Measurements from ENCODE around the gene MRPS18A. TPM values are rescaled to one million over a fixed set of nuclear protein-coding genes. Genes with fewer than 3 reads are reported as not detected.

Gene MRPS18A
- total RNA-seq, 1 donor from 2014 or later = 49.1 TPM

- no peaks in the 10 kb centered on the region for H3K9me3 Mint-ChIP-seq
- peaks cover 35% of the 10 kb centered on the region for H3K4me1 Mint-ChIP-seq (ENCODE audit: unreplicated experiment)
- H3K27ac Mint-ChIP-seq = peak overlapping the region; percentile 92
- no peak for TF ChIP-seq CTCF (conservative IDR thresholded peaks at IDR 0.05)
- H3K4me3 Mint-ChIP-seq = no peak overlapping the region
- no peaks in the 10 kb centered on the region for H3K27me3 Mint-ChIP-seq
- H3K36me3 Mint-ChIP-seq = peaks cover 10% of the 10 kb centered on the region
- no peak for DNase-seq (ENCODE audit: extremely low spot score, unreplicated experiment)
Measured at GRCh38 chr6:43670623-43670986, 17.0 kb downstream of the MRPS18A start.

GRCh38 chr6:43669922-43670622, 17.5 kb downstream of the MRPS18A start:
- H3K27ac Mint-ChIP-seq = peak overlapping the region; percentile 92
- no peak overlapping the region for H3K4me3 Mint-ChIP-seq

GRCh38 chr6:43669050-43669921, 18.3 kb downstream of the MRPS18A start:
- Mint-ChIP-seq H3K27ac (peak overlapping the region; percentile 92), H3K36me3 (peaks cover 3% of the 10 kb centered on the region), H3K27me3 (no peaks in the 10 kb centered on the region), H3K9me3 (no peaks in the 10 kb centered on the region), H3K4me1 (ENCODE audit: unreplicated experiment) (peaks cover 35% of the 10 kb centered on the region), H3K4me3 (no peak overlapping the region)
- no peak for DNase-seq (ENCODE audit: extremely low spot score, unreplicated experiment)
- no peak for TF ChIP-seq CTCF (conservative IDR thresholded peaks at IDR 0.05)

More at GRCh38 chr6:43669922-43670622, 17.5 kb downstream of the MRPS18A start:
- Mint-ChIP-seq H3K4me1 (ENCODE audit: unreplicated experiment) (peaks cover 35% of the 10 kb centered on the region), H3K9me3 (no peaks in the 10 kb centered on the region), H3K36me3 (peaks cover 10% of the 10 kb centered on the region), H3K27me3 (no peaks in the 10 kb centered on the region)
- no peak for TF ChIP-seq CTCF (conservative IDR thresholded peaks at IDR 0.05)
- no peak for DNase-seq (ENCODE audit: extremely low spot score, unreplicated experiment)

GRCh38 chr6:43668151-43669028, 19.2 kb downstream of the MRPS18A start:
- Mint-ChIP-seq H3K4me3 (peak overlapping the region; percentile 57), H3K4me1 (ENCODE audit: unreplicated experiment) (peaks cover 35% of the 10 kb centered on the region), H3K27me3 (no peaks in the 10 kb centered on the region), H3K27ac (peak overlapping the region; percentile 82), H3K36me3 (peaks cover 3% of the 10 kb centered on the region), H3K9me3 (no peaks in the 10 kb centered on the region)
- DNase-seq (ENCODE audit: extremely low spot score, unreplicated experiment) = no peak
- TF ChIP-seq CTCF (conservative IDR thresholded peaks at IDR 0.05) = peak; percentile 59

Measured in type B pancreatic cell (in vitro differentiated cells).